ENCODE results near the gene DDX25. TPM values are rescaled to one million over a fixed set of nuclear protein-coding genes. Genes with fewer than 3 reads are reported as not detected.

DDX25 gene
- total RNA-seq, 2 donors from 2014 or later, result 3.3 to 8.4 TPM

- Histone ChIP-seq H3K27me3 (ENCODE audit: control insufficient read depth, insufficient read depth, low read length, poor library complexity, severe bottlenecking) (peaks cover 25% of the 10 kb centered on the region), H3K36me3 (ENCODE audit: control insufficient read depth, insufficient read depth, low read length) (no peaks in the 10 kb centered on the region), H3K4me3 (ENCODE audit: low read length) (no peak overlapping the region), H3K27ac (ENCODE audit: low read depth, low read length) (no peak overlapping the region), H3K4me1 (ENCODE audit: control insufficient read depth, insufficient read depth, low read length) (peaks cover 2% of the 10 kb centered on the region), H3K9ac (ENCODE audit: extremely low read depth, low read length, poor library complexity, severe bottlenecking) (no peak overlapping the region), H3K9me3 (ENCODE audit: control insufficient read depth, low read length) (no peaks in the 10 kb centered on the region)
- H3K27me3 Mint-ChIP-seq (ENCODE audit: insufficient read depth), result peaks cover 2% of the 10 kb centered on the region
- peaks cover 12% of the 10 kb centered on the region for H3K4me1 Mint-ChIP-seq
- H3K36me3 Mint-ChIP-seq (ENCODE audit: low read depth), result no peaks in the 10 kb centered on the region
- H3K4me3 Mint-ChIP-seq, result no peak overlapping the region
- no peak for DNase-seq
- no peak overlapping the region for H3K27ac Mint-ChIP-seq
- WGBS, 2 experiments (ENCODE audit: insufficient coverage in 1 of 2, insufficient read length in 1 of 2), result 83 to 87% methylated on average over 2 to 3 of the region's 3 CpGs
- TF ChIP-seq CTCF (conservative IDR thresholded peaks at IDR 0.05), result no peak
- H3K9me3 Mint-ChIP-seq, result no peaks in the 10 kb centered on the region
Measured at GRCh38 chr11:125922156-125922555, 17.8 kb downstream of the DDX25 start.

- peaks cover 12% of the 10 kb centered on the region for H3K4me1 Mint-ChIP-seq
- H3K4me3 Mint-ChIP-seq, result no peak overlapping the region
- peak; percentile 91 for TF ChIP-seq CTCF (conservative IDR thresholded peaks at IDR 0.05)
- peaks cover 25% of the 10 kb centered on the region for H3K27me3 ChIP-seq (ENCODE audit: control insufficient read depth, insufficient read depth, low read length, poor library complexity, severe bottlenecking)
- no peaks in the 10 kb centered on the region for H3K36me3 ChIP-seq (ENCODE audit: control insufficient read depth, insufficient read depth, low read length)
- no peaks in the 10 kb centered on the region for H3K36me3 Mint-ChIP-seq (ENCODE audit: low read depth)
- H3K27me3 Mint-ChIP-seq (ENCODE audit: insufficient read depth), result peaks cover 2% of the 10 kb centered on the region
- no peak overlapping the region for H3K27ac ChIP-seq (ENCODE audit: low read depth, low read length)
- H3K27ac Mint-ChIP-seq, result no peak overlapping the region
- no peak overlapping the region for H3K9ac ChIP-seq (ENCODE audit: extremely low read depth, low read length, poor library complexity, severe bottlenecking)
- H3K9me3 ChIP-seq (ENCODE audit: control insufficient read depth, low read length), result no peaks in the 10 kb centered on the region
- peak; percentile 87 for DNase-seq
- H3K9me3 Mint-ChIP-seq, result no peaks in the 10 kb centered on the region
- WGBS, 2 experiments (ENCODE audit: insufficient coverage in 1 of 2, insufficient read length in 1 of 2), result 16% methylated on average over 7 of the region's 8 CpGs; no CpG with 5 or more reads in 1 of the 2 experiments
- H3K4me1 ChIP-seq (ENCODE audit: control insufficient read depth, insufficient read depth, low read length), result peaks cover 2% of the 10 kb centered on the region
- H3K4me3 ChIP-seq (ENCODE audit: low read length), result no peak overlapping the region
Measured at GRCh38 chr11:125923012-125923579, 18.8 kb downstream of the DDX25 start.

GRCh38 chr11:125923633-125924032 is 19.3 kb downstream of the DDX25 start:
- H3K27me3 Mint-ChIP-seq (ENCODE audit: insufficient read depth), result peaks cover 2% of the 10 kb centered on the region

More at GRCh38 chr11:125923633-125924032, 19.3 kb downstream of the DDX25 start:
- H3K9me3 Mint-ChIP-seq, result no peaks in the 10 kb centered on the region
- Histone ChIP-seq H3K27me3 (ENCODE audit: control insufficient read depth, insufficient read depth, low read length, poor library complexity, severe bottlenecking) (peaks cover 25% of the 10 kb centered on the region), H3K9me3 (ENCODE audit: control insufficient read depth, low read length) (no peaks in the 10 kb centered on the region), H3K4me3 (ENCODE audit: low read length) (no peak overlapping the region), H3K27ac (ENCODE audit: low read depth, low read length) (no peak overlapping the region), H3K36me3 (ENCODE audit: control insufficient read depth, insufficient read depth, low read length) (no peaks in the 10 kb centered on the region), H3K9ac (ENCODE audit: extremely low read depth, low read length, poor library complexity, severe bottlenecking) (no peak overlapping the region), H3K4me1 (ENCODE audit: control insufficient read depth, insufficient read depth, low read length) (peaks cover 2% of the 10 kb centered on the region)
- no peak overlapping the region for H3K27ac Mint-ChIP-seq
- 91 to 93% methylated on average over 7 to 8 of the region's 8 CpGs for WGBS, 2 experiments (ENCODE audit: insufficient coverage in 1 of 2, insufficient read length in 1 of 2)
- no peak for TF ChIP-seq CTCF (conservative IDR thresholded peaks at IDR 0.05)
- no peak overlapping the region for H3K4me3 Mint-ChIP-seq
- no peaks in the 10 kb centered on the region for H3K36me3 Mint-ChIP-seq (ENCODE audit: low read depth)
- peaks cover 12% of the 10 kb centered on the region for H3K4me1 Mint-ChIP-seq
- no peak for DNase-seq
